ENCODE measurements around the gene MINK1.

MINK1 gene

DNA sequence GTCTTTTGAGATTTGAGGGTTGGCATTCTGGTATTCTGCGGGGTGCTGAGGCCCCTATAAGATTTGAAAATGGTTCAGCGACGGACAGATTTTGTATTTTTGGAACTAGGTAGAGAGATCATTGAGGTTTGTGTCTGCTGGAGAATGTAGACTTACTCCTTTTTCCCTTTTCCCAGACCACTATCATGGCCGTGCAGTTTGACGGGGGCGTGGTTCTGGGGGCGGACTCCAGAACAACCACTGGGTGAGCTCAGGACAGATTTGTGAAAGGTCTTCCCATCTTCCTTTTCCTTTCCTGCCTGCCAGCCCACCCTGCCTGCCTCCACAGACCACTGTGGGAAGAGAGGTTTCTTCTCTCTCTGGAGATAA, 36.6 kb upstream of the MINK1 start:
- Histone ChIP-seq H3K4me3 (ENCODE audit: low read length) (peak overlapping the region; percentile 93), H3K27ac (ENCODE audit: low read length) (peak overlapping the region; percentile 19), H3K9me3 (ENCODE audit: control insufficient read depth, low read depth, low read length) (no peaks in the 10 kb centered on the region), H3K9ac (ENCODE audit: low read length) (peak overlapping the region; percentile 89), H3K36me3 (ENCODE audit: control insufficient read depth, low read depth, low read length) (peaks cover 18% of the 10 kb centered on the region), H3K4me1 (ENCODE audit: control insufficient read depth, low read depth, low read length) (no peaks in the 10 kb centered on the region), H3K27me3 (ENCODE audit: control insufficient read depth, insufficient read depth, low read length) (peaks cover 15% of the 10 kb centered on the region)

DNA sequence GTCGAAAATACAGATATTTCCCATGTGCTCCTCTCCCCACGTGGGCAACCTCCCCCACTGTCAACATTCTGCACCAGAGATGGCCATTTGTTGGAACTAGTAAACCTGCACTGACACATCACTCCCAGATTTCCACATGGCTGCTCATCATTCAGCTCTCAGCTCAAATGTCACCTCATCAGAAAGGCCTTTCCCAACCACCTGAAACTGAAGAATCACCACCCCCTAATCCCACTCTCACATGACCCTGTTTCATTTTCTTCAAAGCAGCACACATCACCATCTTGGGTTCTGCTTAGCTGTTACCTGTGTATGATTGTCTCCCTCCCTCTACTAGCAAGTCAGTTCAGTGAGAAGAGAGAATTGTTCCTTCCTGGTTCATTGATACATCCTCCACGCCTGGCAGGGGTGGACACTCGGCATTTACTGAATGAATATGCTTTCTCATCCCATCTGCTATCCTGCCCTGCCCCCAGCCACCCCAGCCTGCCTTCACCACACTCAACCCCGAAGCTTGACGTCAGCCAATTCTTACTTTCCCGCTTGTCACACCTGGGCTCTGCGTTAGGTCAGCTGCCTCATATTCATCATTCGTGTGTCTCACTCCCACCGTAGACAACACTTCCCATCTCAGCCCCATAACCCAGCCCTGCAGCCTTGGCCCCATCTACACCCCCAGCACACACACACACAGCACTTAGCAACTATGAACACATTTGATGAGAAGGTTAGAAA, 32.5 kb upstream of the MINK1 start:
- no peaks in the 10 kb centered on the region for H3K9me3 ChIP-seq (ENCODE audit: control insufficient read depth, low read depth, low read length)
- H3K9ac ChIP-seq (ENCODE audit: low read length), result no peak overlapping the region
- H3K4me3 ChIP-seq (ENCODE audit: low read length), result no peak overlapping the region
- no peak overlapping the region for H3K27ac ChIP-seq (ENCODE audit: low read length)
- H3K4me1 ChIP-seq (ENCODE audit: control insufficient read depth, low read depth, low read length), result no peaks in the 10 kb centered on the region
- peaks cover 18% of the 10 kb centered on the region for H3K36me3 ChIP-seq (ENCODE audit: control insufficient read depth, low read depth, low read length)
- no peaks in the 10 kb centered on the region for H3K27me3 ChIP-seq (ENCODE audit: control insufficient read depth, insufficient read depth, low read length)

DNA sequence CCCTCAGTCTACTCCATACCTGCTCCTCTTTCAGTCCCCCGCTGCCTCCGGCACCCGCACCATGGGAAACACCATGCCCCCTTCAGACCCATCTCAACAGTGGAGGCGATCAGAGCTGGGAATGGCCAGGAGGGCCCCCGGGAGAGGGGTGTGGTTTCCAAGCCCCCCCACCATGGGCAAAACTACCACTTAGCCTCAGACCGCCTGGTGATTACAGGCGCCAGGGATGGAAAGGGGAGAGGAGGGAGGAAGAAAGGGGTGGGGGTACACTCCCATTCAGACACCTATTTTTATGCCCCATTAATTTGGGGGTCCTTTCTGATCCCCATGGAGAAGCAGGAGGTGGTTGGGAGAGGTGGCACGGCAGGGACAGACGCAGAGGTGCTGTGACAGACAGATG, 30.9 kb upstream of the MINK1 start, which contains the start of gene C17orf114:
Gene C17orf114 (minus strand): TSS at position 101 of the 400 bp plus-strand sequence.
- H3K9me3 ChIP-seq (ENCODE audit: control insufficient read depth, low read depth, low read length), result no peaks in the 10 kb centered on the region
- H3K4me1 ChIP-seq (ENCODE audit: control insufficient read depth, low read depth, low read length), result no peaks in the 10 kb centered on the region

DNA sequence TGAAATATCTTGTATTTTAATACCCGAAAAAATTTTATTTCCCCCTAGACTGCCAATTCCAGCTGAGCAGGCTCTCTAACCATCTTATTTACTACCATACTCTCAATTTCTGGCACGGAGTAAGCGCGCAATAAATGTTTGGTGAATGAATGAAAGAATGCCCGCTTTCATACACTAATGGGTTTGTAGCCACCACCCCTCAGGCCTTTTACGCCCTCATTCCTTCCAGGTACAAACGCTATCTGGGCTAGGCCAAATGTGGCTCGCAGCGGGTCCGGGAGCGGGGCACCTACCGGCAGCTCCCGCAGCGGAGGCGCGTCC, 26.7 kb upstream of the MINK1 start:
- peak overlapping the region; percentile 24 for H3K9ac ChIP-seq (ENCODE audit: low read length)
- peak overlapping the region; percentile 66 for H3K4me3 ChIP-seq (ENCODE audit: low read length)
- no peak overlapping the region for H3K27ac ChIP-seq (ENCODE audit: low read length)

More for the DNA sequence above, 30.9 kb upstream of the MINK1 start, which contains the start of gene C17orf114:
- H3K27me3 ChIP-seq (ENCODE audit: control insufficient read depth, insufficient read depth, low read length), result no peaks in the 10 kb centered on the region
- peaks cover 18% of the 10 kb centered on the region for H3K36me3 ChIP-seq (ENCODE audit: control insufficient read depth, low read depth, low read length)
- H3K27ac ChIP-seq (ENCODE audit: low read length), result no peak within 1 kb of the TSS
- H3K4me3 ChIP-seq (ENCODE audit: low read length), result no peak within 1 kb of the TSS
- H3K9ac ChIP-seq (ENCODE audit: low read length), result no peak within 1 kb of the TSS

DNA sequence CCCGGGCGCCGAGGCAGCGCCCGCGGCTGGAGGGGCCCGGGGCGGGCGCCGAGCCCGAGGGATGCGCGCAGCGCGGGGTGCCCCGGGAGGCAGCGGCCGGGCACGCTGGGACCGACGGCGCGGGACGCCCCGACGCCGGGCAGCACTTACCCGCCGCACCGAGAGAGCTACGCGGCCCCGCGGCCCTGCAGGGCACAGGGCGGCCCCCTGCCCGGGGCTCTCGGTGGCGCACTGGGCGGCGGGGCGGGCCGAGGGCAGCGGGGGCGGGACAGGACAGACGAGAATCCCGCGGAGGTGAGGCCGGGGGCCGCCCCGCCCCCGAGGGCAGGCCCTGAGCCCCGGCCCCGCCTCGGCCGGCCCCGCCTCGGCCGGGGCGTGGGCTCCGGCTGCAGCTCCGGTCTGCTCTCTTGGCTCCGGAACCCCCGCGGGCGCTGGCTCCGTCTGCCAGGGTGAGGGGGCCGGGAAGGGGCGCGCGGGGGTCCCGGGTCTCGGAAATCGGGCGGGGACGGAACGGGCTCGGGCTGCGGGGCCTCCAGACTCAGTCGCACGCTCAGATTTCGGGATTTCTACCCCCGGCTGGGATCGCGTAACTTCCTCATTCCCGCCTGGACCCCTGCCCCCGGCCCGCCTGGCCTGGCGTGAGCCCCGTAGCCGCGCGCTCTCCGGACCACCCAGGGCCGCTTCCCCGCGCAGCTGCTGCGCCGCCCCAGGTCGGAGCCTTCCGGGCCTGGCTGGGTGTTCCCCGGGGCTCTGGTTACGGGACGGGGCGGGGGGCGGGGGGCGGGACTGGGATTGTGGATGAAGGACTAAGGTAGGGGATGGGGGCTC, 26.1 kb upstream of the MINK1 start, which contains the start of gene PLD2:
Gene PLD2 (plus strand): TSS at position 376 of the 828 bp plus-strand sequence. CDS start 621 bp downstream, outside the sequence.
- Histone ChIP-seq H3K27ac (ENCODE audit: low read length) (no peak within 1 kb of the TSS), H3K4me3 (ENCODE audit: low read length) (peak within 1 kb of the TSS; percentile 66), H3K27me3 (ENCODE audit: control insufficient read depth, insufficient read depth, low read length) (no peaks in the 10 kb centered on the region), H3K4me1 (ENCODE audit: control insufficient read depth, low read depth, low read length) (no peaks in the 10 kb centered on the region), H3K9me3 (ENCODE audit: control insufficient read depth, low read depth, low read length) (no peaks in the 10 kb centered on the region), H3K9ac (ENCODE audit: low read length) (peak within 1 kb of the TSS; percentile 28), H3K36me3 (ENCODE audit: control insufficient read depth, low read depth, low read length) (peaks cover 6% of the 10 kb centered on the region)

More for the DNA sequence above, 26.7 kb upstream of the MINK1 start:
- Histone ChIP-seq H3K27me3 (ENCODE audit: control insufficient read depth, insufficient read depth, low read length) (no peaks in the 10 kb centered on the region), H3K4me1 (ENCODE audit: control insufficient read depth, low read depth, low read length) (no peaks in the 10 kb centered on the region), H3K36me3 (ENCODE audit: control insufficient read depth, low read depth, low read length) (peaks cover 3% of the 10 kb centered on the region), H3K9me3 (ENCODE audit: control insufficient read depth, low read depth, low read length) (no peaks in the 10 kb centered on the region)

DNA sequence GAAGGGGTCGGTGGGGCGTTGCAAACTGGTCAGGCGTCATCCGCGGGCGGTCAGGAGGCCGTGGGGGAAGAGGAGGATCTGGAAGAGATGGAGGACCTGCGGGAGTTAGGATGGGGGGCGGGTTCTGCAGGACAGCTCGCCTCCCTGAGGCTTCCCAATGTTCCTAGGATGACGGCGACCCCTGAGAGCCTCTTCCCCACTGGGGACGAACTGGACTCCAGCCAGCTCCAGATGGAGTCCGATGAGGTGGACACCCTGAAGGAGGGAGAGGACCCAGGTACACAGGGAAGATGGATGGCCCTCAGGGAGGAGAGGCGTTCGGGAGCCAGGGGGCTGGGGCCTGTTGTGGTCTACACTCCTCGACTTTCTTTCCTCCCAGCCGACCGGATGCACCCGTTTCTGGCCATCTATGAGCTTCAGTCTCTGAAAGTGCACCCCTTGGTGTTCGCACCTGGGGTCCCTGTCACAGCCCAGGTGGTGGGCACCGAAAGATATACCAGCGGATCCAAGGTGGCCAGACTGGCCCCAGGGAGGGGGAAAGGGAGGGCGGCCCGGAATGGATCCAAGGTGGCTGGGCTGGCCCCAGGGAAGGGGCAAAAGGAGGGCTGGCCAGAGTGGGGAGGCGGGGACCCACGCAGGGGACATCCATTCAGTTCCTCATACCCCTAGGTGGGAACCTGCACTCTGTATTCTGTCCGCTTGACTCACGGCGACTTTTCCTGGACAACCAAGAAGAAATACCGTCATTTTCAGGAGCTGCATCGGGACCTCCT, 25.3 kb upstream of the MINK1 start:
- H3K27me3 ChIP-seq (ENCODE audit: control insufficient read depth, insufficient read depth, low read length), result no peaks in the 10 kb centered on the region
- H3K9me3 ChIP-seq (ENCODE audit: control insufficient read depth, low read depth, low read length), result no peaks in the 10 kb centered on the region
- H3K4me3 ChIP-seq (ENCODE audit: low read length), result peak overlapping the region; percentile 63
- H3K36me3 ChIP-seq (ENCODE audit: control insufficient read depth, low read depth, low read length), result peaks cover 6% of the 10 kb centered on the region
- no peaks in the 10 kb centered on the region for H3K4me1 ChIP-seq (ENCODE audit: control insufficient read depth, low read depth, low read length)
- no peak overlapping the region for H3K27ac ChIP-seq (ENCODE audit: low read length)
- no peak overlapping the region for H3K9ac ChIP-seq (ENCODE audit: low read length)

DNA sequence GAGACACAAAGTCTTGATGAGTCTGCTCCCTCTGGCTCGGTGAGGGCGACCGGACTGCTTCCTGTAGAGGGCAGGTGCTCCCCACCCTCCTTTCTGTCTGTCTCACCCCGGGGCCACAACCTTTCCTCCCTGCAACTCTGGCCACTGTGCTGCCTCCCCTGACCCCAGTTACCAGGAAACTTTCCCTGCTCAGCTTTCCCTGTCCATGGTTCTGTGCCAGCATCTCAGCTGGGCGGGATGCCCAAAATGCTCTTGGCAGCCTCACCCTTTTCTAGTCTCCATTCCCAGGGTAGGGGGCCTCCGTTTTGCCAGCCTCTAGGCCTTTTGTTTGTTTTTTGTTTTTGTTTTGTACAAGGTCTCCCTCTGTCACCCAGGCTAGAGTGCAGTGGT, 24.8 kb upstream of the MINK1 start:
- Histone ChIP-seq H3K27ac (ENCODE audit: low read length) (no peak overlapping the region), H3K9ac (ENCODE audit: low read length) (no peak overlapping the region), H3K9me3 (ENCODE audit: control insufficient read depth, low read depth, low read length) (no peaks in the 10 kb centered on the region), H3K4me3 (ENCODE audit: low read length) (no peak overlapping the region), H3K36me3 (ENCODE audit: control insufficient read depth, low read depth, low read length) (peaks cover 6% of the 10 kb centered on the region), H3K27me3 (ENCODE audit: control insufficient read depth, insufficient read depth, low read length) (no peaks in the 10 kb centered on the region), H3K4me1 (ENCODE audit: control insufficient read depth, low read depth, low read length) (no peaks in the 10 kb centered on the region)

DNA sequence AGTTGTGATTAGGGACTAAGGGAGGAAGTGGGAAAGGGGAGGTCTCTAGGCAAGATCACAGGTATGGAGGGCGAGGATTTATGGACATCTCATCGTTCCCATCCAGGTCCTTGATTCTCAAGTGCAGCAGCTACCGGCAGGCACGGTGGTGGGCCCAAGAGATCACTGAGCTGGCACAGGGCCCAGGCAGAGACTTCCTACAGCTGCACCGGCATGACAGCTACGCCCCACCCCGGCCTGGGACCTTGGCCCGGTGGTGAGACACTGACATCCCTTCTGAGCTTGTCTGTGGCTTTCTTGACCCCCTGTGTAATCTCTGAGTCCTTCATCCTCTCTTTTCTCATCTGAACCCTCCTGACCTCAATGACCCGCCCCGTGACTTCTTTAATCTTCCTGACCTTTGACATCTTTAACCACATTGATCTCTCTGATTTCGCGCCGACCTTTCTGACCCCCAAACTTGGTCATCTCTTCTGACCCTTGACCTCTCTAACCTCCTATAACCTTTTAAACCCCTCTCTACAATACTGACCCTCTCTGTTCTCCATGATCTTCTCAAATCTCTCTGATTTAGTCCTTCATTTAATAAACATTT, 22.3 kb upstream of the MINK1 start:
- H3K36me3 ChIP-seq (ENCODE audit: control insufficient read depth, low read depth, low read length), result peaks cover 15% of the 10 kb centered on the region
- no peaks in the 10 kb centered on the region for H3K27me3 ChIP-seq (ENCODE audit: control insufficient read depth, insufficient read depth, low read length)
- no peaks in the 10 kb centered on the region for H3K9me3 ChIP-seq (ENCODE audit: control insufficient read depth, low read depth, low read length)
- H3K27ac ChIP-seq (ENCODE audit: low read length), result no peak overlapping the region
- H3K9ac ChIP-seq (ENCODE audit: low read length), result no peak overlapping the region
- H3K4me1 ChIP-seq (ENCODE audit: control insufficient read depth, low read depth, low read length), result no peaks in the 10 kb centered on the region
- H3K4me3 ChIP-seq (ENCODE audit: low read length), result no peak overlapping the region

DNA sequence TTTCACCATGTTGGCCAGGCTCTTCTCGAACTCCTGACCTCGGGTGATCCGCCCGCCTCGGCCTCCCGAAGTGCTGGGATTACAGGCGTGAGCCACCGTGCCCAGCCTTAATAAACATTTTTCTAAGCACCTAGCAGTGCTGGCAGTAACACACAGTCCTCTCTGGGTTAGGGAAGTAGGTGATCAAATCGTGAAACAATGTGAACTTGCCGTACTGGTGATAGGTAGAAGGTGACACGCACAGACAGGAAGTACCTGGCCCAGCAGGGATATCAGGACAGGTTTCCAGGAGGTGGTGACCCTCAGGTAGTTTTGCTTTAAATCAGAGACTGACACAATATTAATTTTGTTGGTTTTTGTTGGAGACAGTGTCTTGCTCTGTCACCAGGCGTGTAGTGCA, 21.7 kb upstream of the MINK1 start:
- no peak overlapping the region for H3K4me3 ChIP-seq (ENCODE audit: low read length)
- peaks cover 17% of the 10 kb centered on the region for H3K36me3 ChIP-seq (ENCODE audit: control insufficient read depth, low read depth, low read length)
- H3K27ac ChIP-seq (ENCODE audit: low read length), result no peak overlapping the region
- H3K4me1 ChIP-seq (ENCODE audit: control insufficient read depth, low read depth, low read length), result no peaks in the 10 kb centered on the region
- H3K27me3 ChIP-seq (ENCODE audit: control insufficient read depth, insufficient read depth, low read length), result no peaks in the 10 kb centered on the region
- no peak overlapping the region for H3K9ac ChIP-seq (ENCODE audit: low read length)
- no peaks in the 10 kb centered on the region for H3K9me3 ChIP-seq (ENCODE audit: control insufficient read depth, low read depth, low read length)

DNA sequence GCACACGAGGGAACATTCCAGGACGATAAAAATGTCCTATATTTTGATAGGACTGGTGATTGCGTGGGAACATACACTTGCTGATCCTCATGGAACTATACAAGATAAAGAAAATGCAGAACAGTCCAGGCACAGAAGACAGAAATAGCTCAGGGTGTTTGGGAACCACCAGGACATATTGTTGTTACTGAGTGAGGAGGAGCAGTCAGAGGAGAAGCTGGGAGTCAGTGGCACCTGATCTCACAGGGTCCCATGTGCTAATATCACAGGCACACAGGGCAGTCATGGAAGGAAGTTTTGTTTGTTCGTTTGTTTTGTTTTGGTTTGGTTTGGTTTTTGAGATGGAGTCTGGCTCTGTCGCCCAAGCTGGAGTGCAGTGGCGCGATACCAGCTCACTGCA, 20.4 kb upstream of the MINK1 start:
- H3K9me3 ChIP-seq (ENCODE audit: control insufficient read depth, low read depth, low read length), result no peaks in the 10 kb centered on the region
- no peaks in the 10 kb centered on the region for H3K27me3 ChIP-seq (ENCODE audit: control insufficient read depth, insufficient read depth, low read length)
- peaks cover 22% of the 10 kb centered on the region for H3K36me3 ChIP-seq (ENCODE audit: control insufficient read depth, low read depth, low read length)
- H3K4me1 ChIP-seq (ENCODE audit: control insufficient read depth, low read depth, low read length), result no peaks in the 10 kb centered on the region
- no peak overlapping the region for H3K4me3 ChIP-seq (ENCODE audit: low read length)
- H3K9ac ChIP-seq (ENCODE audit: low read length), result no peak overlapping the region
- H3K27ac ChIP-seq (ENCODE audit: low read length), result no peak overlapping the region

DNA sequence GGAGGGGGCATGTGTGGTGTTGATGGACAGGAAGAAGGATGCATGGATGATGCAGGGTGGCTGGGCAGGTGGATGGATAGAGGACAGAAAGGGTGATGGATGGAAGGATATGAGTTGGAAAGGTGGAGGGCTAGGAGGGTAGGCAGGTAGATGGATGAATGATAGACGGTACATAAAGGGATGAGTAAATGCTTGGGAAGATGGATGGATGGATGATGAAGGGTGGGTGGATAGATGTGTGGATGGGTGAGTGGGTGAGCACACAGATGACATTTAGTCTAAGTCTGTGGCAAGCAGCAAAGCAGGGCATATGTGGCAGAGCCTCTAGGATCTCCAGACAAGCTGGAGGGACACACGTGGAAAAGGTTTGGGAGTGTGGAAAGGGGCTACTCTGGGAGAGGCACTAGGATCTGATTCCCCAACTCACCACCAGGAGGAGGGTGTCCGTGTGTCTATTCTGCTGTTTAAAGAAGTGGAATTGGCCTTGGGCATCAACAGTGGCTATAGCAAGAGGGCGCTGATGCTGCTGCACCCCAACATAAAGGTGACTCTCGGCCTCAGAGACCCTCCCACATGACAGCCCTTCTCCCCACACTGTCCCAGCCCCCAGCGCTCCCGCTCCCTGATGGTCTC, 18.0 kb upstream of the MINK1 start:
- Histone ChIP-seq H3K36me3 (ENCODE audit: control insufficient read depth, low read depth, low read length) (peaks cover 30% of the 10 kb centered on the region), H3K9me3 (ENCODE audit: control insufficient read depth, low read depth, low read length) (no peaks in the 10 kb centered on the region), H3K4me1 (ENCODE audit: control insufficient read depth, low read depth, low read length) (no peaks in the 10 kb centered on the region), H3K27me3 (ENCODE audit: control insufficient read depth, insufficient read depth, low read length) (no peaks in the 10 kb centered on the region), H3K9ac (ENCODE audit: low read length) (no peak overlapping the region), H3K4me3 (ENCODE audit: low read length) (no peak overlapping the region), H3K27ac (ENCODE audit: low read length) (no peak overlapping the region)

Data from iPS-18a (cell line).